OCI-LY1 (cell line): Measurements from ENCODE around the gene TARBP2.

Source experiments
- CTCF ChIP-seq: fragments of 200-600 bp; sonication (generic), shearing (Covaris generic); IDR thresholded peaks from 2 replicates; pipeline ENCODE4 v1.5.1; 2017; ENCODE audit warnings: mild to moderate bottlenecking, antibody characterized with exemption, low read length, moderate library complexity, mixed read lengths
- EZH2 ChIP-seq: fragments of 200-600 bp; sonication (generic), shearing (Covaris generic); IDR thresholded peaks from 2 replicates; pipeline ENCODE4 v1.8.0; 2017; ENCODE audit warnings: borderline replicate concordance, mixed run types, mild to moderate bottlenecking, antibody characterized with exemption, low read length, moderate library complexity, mixed read lengths

GRCh38 chr12:53533471-53533870 is 32.4 kb downstream of the TARBP2 start:
- TF ChIP-seq EZH2 (no peak), CTCF (no peak)
